ENCODE data around the gene PTPRM.

Gene PTPRM

GRCh38 chr18:7899078-7899477 is 332.0 kb downstream of the PTPRM start:
- DNase-seq (ENCODE audit: low read depth), result no peak

- DNase-seq (ENCODE audit: low read depth), result no peak
Observed at GRCh38 chr18:7900091-7900490, 333.0 kb downstream of the PTPRM start.

GRCh38 chr18:7901657-7902056 is 334.5 kb downstream of the PTPRM start:
- peak; percentile 8 for DNase-seq (ENCODE audit: low read depth)

GRCh38 chr18:7902399-7902839 is 335.3 kb downstream of the PTPRM start:
- peak; percentile 64 for DNase-seq (ENCODE audit: low read depth)

- DNase-seq (ENCODE audit: low read depth), result peak; percentile 89
Observed at GRCh38 chr18:7904529-7904928, 337.4 kb downstream of the PTPRM start.

- no peak for DNase-seq (ENCODE audit: low read depth)
Observed at GRCh38 chr18:7908681-7909299, 341.7 kb downstream of the PTPRM start.

- DNase-seq (ENCODE audit: low read depth), result no peak
Observed at GRCh38 chr18:7914834-7915670, 347.9 kb downstream of the PTPRM start.

GRCh38 chr18:7918701-7919100 is 351.6 kb downstream of the PTPRM start:
- no peak for DNase-seq (ENCODE audit: low read depth)

- no peak for DNase-seq (ENCODE audit: low read depth)
Observed at GRCh38 chr18:7919565-7919964, 352.4 kb downstream of the PTPRM start.

- peak; percentile 87 for DNase-seq (ENCODE audit: low read depth)
Observed at GRCh38 chr18:7921938-7922587, 354.9 kb downstream of the PTPRM start.

GRCh38 chr18:7923105-7923504 is 356.0 kb downstream of the PTPRM start:
- peak; percentile 13 for DNase-seq (ENCODE audit: low read depth)

- no peak for DNase-seq (ENCODE audit: low read depth)
Observed at GRCh38 chr18:7924616-7925015, 357.5 kb downstream of the PTPRM start.

GRCh38 chr18:7926526-7926925 is 359.4 kb downstream of the PTPRM start:
- peak; percentile 24 for DNase-seq (ENCODE audit: low read depth)

- DNase-seq (ENCODE audit: low read depth), result no peak
Observed at GRCh38 chr18:7927119-7927518, 360.0 kb downstream of the PTPRM start.

GRCh38 chr18:7931763-7932162 is 364.6 kb downstream of the PTPRM start:
- DNase-seq (ENCODE audit: low read depth), result no peak

- DNase-seq (ENCODE audit: low read depth), result no peak
Observed at GRCh38 chr18:7937268-7937667, 370.2 kb downstream of the PTPRM start.

GRCh38 chr18:7939521-7939920 is 372.4 kb downstream of the PTPRM start:
- DNase-seq (ENCODE audit: low read depth), result no peak

- DNase-seq (ENCODE audit: low read depth), result no peak
Observed at GRCh38 chr18:7940379-7940778, 373.3 kb downstream of the PTPRM start.

- DNase-seq (ENCODE audit: low read depth), result no peak
Observed at GRCh38 chr18:7940971-7941370, 373.9 kb downstream of the PTPRM start.

- no peak for DNase-seq (ENCODE audit: low read depth)
Observed at GRCh38 chr18:7941533-7941932, 374.4 kb downstream of the PTPRM start.

- peak; percentile 97 for DNase-seq (ENCODE audit: low read depth)
Observed at GRCh38 chr18:7945882-7946281, 378.8 kb downstream of the PTPRM start.

GRCh38 chr18:7946734-7947377 is 379.7 kb downstream of the PTPRM start:
- peak; percentile 80 for DNase-seq (ENCODE audit: low read depth)

Data from ELR (cell line).